Mesendoderm (in vitro differentiated cells): ENCODE results near the gene PRKAG2.
"Not testable (repeated sequence)": the region's sequence is repeated elsewhere in the genome, so short reads cannot be mapped to it uniquely, and the experiment has no call there.

Experiments used
- DNase-seq: peaks from one replicate; pipeline ENCODE4 v3.0.0; 2013
- H2AK5ac ChIP-seq: 2 replicates; pipeline ENCODE4 v1.6.1; 2013; ENCODE audit warnings: low read length, inconsistent platforms
- H2BK120ac ChIP-seq: 2 replicates; pipeline ENCODE4 v1.6.1; 2013; ENCODE audit warnings: low read depth, mild to moderate bottlenecking, low read length, moderate library complexity, mixed read lengths
- H2BK15ac ChIP-seq: replicated peaks from 2 replicates; pipeline ENCODE4 v1.6.1; 2013; ENCODE audit warnings: low read depth, mild to moderate bottlenecking, moderate library complexity
- H2BK5ac ChIP-seq: 2 replicates; pipeline ENCODE4 v1.6.1; 2013; ENCODE audit warnings: low read length, inconsistent platforms
- H3K18ac ChIP-seq: 2 replicates; pipeline ENCODE4 v1.6.1; 2013; ENCODE audit warnings: mild to moderate bottlenecking, low read length, mixed read lengths
- H3K23ac ChIP-seq: one replicate; pipeline ENCODE4 v1.6.1; 2013; ENCODE audit warnings: low read length
- H3K27ac ChIP-seq: 2 replicates; pipeline ENCODE4 v1.5.1; 2013; ENCODE audit warnings: low read depth, mild to moderate bottlenecking, inconsistent platforms, low read length, moderate library complexity
- H3K27me3 ChIP-seq: 2 replicates; pipeline ENCODE4 v1.6.1; 2013; ENCODE audit warnings: low read length, control low read depth, mild to moderate bottlenecking, inconsistent platforms; ENCODE audit not compliant: insufficient read depth, poor library complexity
- H3K36me3 ChIP-seq: 2 replicates; pipeline ENCODE4 v1.6.1; 2013; ENCODE audit warnings: low read length, inconsistent platforms; ENCODE audit not compliant: control insufficient read depth, insufficient read depth
- H3K4ac ChIP-seq: one replicate; pipeline ENCODE4 v1.6.1; 2013; ENCODE audit warnings: low read depth, mild to moderate bottlenecking, low read length, moderate library complexity
- H3K4me1 ChIP-seq: 2 replicates; pipeline ENCODE4 v1.6.1; 2013; ENCODE audit warnings: low read depth, low read length, inconsistent platforms; ENCODE audit not compliant: control insufficient read depth
- H3K4me2 ChIP-seq: 2 replicates; pipeline ENCODE4 v1.6.1; 2013; ENCODE audit warnings: low read length
- H3K4me3 ChIP-seq: 2 replicates; pipeline ENCODE4 v1.5.1; 2013; ENCODE audit warnings: mild to moderate bottlenecking, low read length
- H3K56ac ChIP-seq: one replicate; pipeline ENCODE4 v1.6.1; 2013; ENCODE audit warnings: low read length
- H3K79me1 ChIP-seq: 2 replicates; pipeline ENCODE4 v1.6.1; 2013; ENCODE audit warnings: low read length, inconsistent platforms
- H3K79me2 ChIP-seq: 2 replicates; pipeline ENCODE4 v1.6.1; 2013; ENCODE audit warnings: mild to moderate bottlenecking, low read length; ENCODE audit not compliant: control insufficient read depth, insufficient read depth
- H3K9ac ChIP-seq: 2 replicates; pipeline ENCODE4 v1.6.1; 2013; ENCODE audit warnings: low read length, inconsistent platforms
- H4K5ac ChIP-seq: one replicate; pipeline ENCODE4 v1.6.1; 2013; ENCODE audit warnings: low read length
- H4K8ac ChIP-seq: one replicate; pipeline ENCODE4 v1.6.1; 2013; ENCODE audit warnings: low read depth, mild to moderate bottlenecking, control low read depth, low read length, moderate library complexity
- WGBS: extraction: QIAGEN DNeasy Blood & Tissue Kit; methylation state at CpG from one replicate; pipeline ENCODE4 v1.1.7; 2013; ENCODE audit warnings: low lambda C conversion rate, missing lambda C conversion rate; ENCODE audit not compliant: insufficient coverage; ENCODE audit errors: extremely low coverage; 5-methylcytosine and 5-hydroxymethylcytosine counted together

The PRKAG2 gene

GRCh38 chr7:151844071-151844824 is 32.7 kb downstream of the PRKAG2 start:
- Histone ChIP-seq H2BK120ac (no peak overlapping the region), H4K5ac (no peak overlapping the region), H4K8ac (no peak overlapping the region), H3K27me3 (no peaks in the 10 kb centered on the region), H3K4me2 (no peak overlapping the region), H3K4ac (no peak overlapping the region), H2BK5ac (no peak overlapping the region), H3K18ac (no peak overlapping the region), H2AK5ac (no peak overlapping the region), H2BK15ac (no peak overlapping the region), H3K23ac (no peak overlapping the region), H3K27ac (no peak overlapping the region), H3K4me3 (no peak overlapping the region), H3K79me2 (no peaks in the 10 kb centered on the region), H3K56ac (no peak overlapping the region), H3K4me1 (no peaks in the 10 kb centered on the region), H3K36me3 (no peaks in the 10 kb centered on the region), H3K9ac (no peak overlapping the region), H3K79me1 (no peaks in the 10 kb centered on the region)
- DNase-seq, result no peak
- no CpG with 5 or more reads among the region's 20 CpGs for WGBS

GRCh38 chr7:151843181-151843580 is 33.7 kb downstream of the PRKAG2 start:
- WGBS, result no CpG with 5 or more reads among the region's 5 CpGs
- no peak overlapping the region for H2AK5ac ChIP-seq

GRCh38 chr7:151841395-151842051 is 35.4 kb downstream of the PRKAG2 start:
- not testable (repeated sequence) for DNase-seq, H4K5ac ChIP-seq, H2BK120ac ChIP-seq, H3K79me2 ChIP-seq, H3K4me1 ChIP-seq, H3K79me1 ChIP-seq, H3K27me3 ChIP-seq, H3K9ac ChIP-seq, H3K18ac ChIP-seq, H3K23ac ChIP-seq, H3K4me3 ChIP-seq, H3K27ac ChIP-seq, H3K56ac ChIP-seq, H4K8ac ChIP-seq, H2BK15ac ChIP-seq, H3K4ac ChIP-seq, H2AK5ac ChIP-seq, H3K4me2 ChIP-seq, H3K36me3 ChIP-seq, H2BK5ac ChIP-seq
- 100% methylated on average over 1 of the region's 1 CpG for WGBS

More at GRCh38 chr7:151843181-151843580, 33.7 kb downstream of the PRKAG2 start:
- H3K23ac ChIP-seq, result no peak overlapping the region
- H3K27me3 ChIP-seq, result no peaks in the 10 kb centered on the region
- no peak overlapping the region for H4K5ac ChIP-seq
- no peak overlapping the region for H3K56ac ChIP-seq
- no peaks in the 10 kb centered on the region for H3K79me2 ChIP-seq
- no peak overlapping the region for H2BK5ac ChIP-seq
- H2BK15ac ChIP-seq, result no peak overlapping the region
- H3K4me1 ChIP-seq, result no peaks in the 10 kb centered on the region
- H3K4ac ChIP-seq, result no peak overlapping the region
- no peak for DNase-seq
- no peak overlapping the region for H3K18ac ChIP-seq
- H3K4me2 ChIP-seq, result no peak overlapping the region
- no peaks in the 10 kb centered on the region for H3K36me3 ChIP-seq
- H3K9ac ChIP-seq, result no peak overlapping the region
- no peaks in the 10 kb centered on the region for H3K79me1 ChIP-seq
- H3K4me3 ChIP-seq, result no peak overlapping the region
- H3K27ac ChIP-seq, result no peak overlapping the region
- no peak overlapping the region for H2BK120ac ChIP-seq
- no peak overlapping the region for H4K8ac ChIP-seq

GRCh38 chr7:151840088-151840910 is 36.6 kb downstream of the PRKAG2 start:
- peaks cover 6% of the 10 kb centered on the region for H3K4me1 ChIP-seq
- H3K56ac ChIP-seq, result no peak overlapping the region
- WGBS, result no CpG with 5 or more reads among the region's 18 CpGs

GRCh38 chr7:151839451-151839921 is 37.4 kb downstream of the PRKAG2 start:
- no peak overlapping the region for H3K27ac ChIP-seq
- H3K27me3 ChIP-seq, result no peaks in the 10 kb centered on the region
- H2BK5ac ChIP-seq, result no peak overlapping the region
- no peak overlapping the region for H2AK5ac ChIP-seq
- H4K8ac ChIP-seq, result no peak overlapping the region
- DNase-seq, result no peak
- no peak overlapping the region for H3K4ac ChIP-seq
- H3K4me2 ChIP-seq, result no peak overlapping the region
- no CpG with 5 or more reads among the region's 13 CpGs for WGBS
- no peak overlapping the region for H3K56ac ChIP-seq
- no peaks in the 10 kb centered on the region for H3K79me2 ChIP-seq
- H2BK120ac ChIP-seq, result no peak overlapping the region
- peaks cover 6% of the 10 kb centered on the region for H3K4me1 ChIP-seq
- H3K79me1 ChIP-seq, result no peaks in the 10 kb centered on the region
- no peak overlapping the region for H3K9ac ChIP-seq
- no peak overlapping the region for H3K4me3 ChIP-seq
- H3K36me3 ChIP-seq, result no peaks in the 10 kb centered on the region
- no peak overlapping the region for H4K5ac ChIP-seq
- H3K18ac ChIP-seq, result no peak overlapping the region
- no peak overlapping the region for H2BK15ac ChIP-seq
- H3K23ac ChIP-seq, result no peak overlapping the region

More at GRCh38 chr7:151840088-151840910, 36.6 kb downstream of the PRKAG2 start:
- no peak overlapping the region for H2BK5ac ChIP-seq
- H4K5ac ChIP-seq, result no peak overlapping the region
- no peak overlapping the region for H3K18ac ChIP-seq
- DNase-seq, result no peak
- no peak overlapping the region for H3K4ac ChIP-seq
- H3K79me2 ChIP-seq, result no peaks in the 10 kb centered on the region
- H4K8ac ChIP-seq, result no peak overlapping the region
- no peaks in the 10 kb centered on the region for H3K27me3 ChIP-seq
- H2BK120ac ChIP-seq, result no peak overlapping the region
- no peaks in the 10 kb centered on the region for H3K79me1 ChIP-seq
- no peak overlapping the region for H3K4me3 ChIP-seq
- H3K36me3 ChIP-seq, result no peaks in the 10 kb centered on the region
- no peak overlapping the region for H3K9ac ChIP-seq
- no peak overlapping the region for H2AK5ac ChIP-seq
- H3K23ac ChIP-seq, result no peak overlapping the region
- no peak overlapping the region for H3K4me2 ChIP-seq
- H2BK15ac ChIP-seq, result no peak overlapping the region
- no peak overlapping the region for H3K27ac ChIP-seq
